ENCODE data around the gene CPNE7.

- TF ChIP-seq CTCF (conservative IDR thresholded peaks at IDR 0.05 in 1 of 2, IDR thresholded peaks at IDR 0.05 in 1 of 2; ENCODE audit: low read depth in 1 of 2, low read length in 2 of 2) (no peak), EZH2 (IDR thresholded peaks at IDR 0.05; ENCODE audit: low read length, missing control alignments) (no peak)
Measured at GRCh38 chr16:89552329-89552728, 23.2 kb upstream of the CPNE7 start.
